ENCODE results near the gene CDKN2C. TPM values are rescaled to one million over a fixed set of nuclear protein-coding genes. Genes with fewer than 3 reads are reported as not detected.

CDKN2C gene
- total RNA-seq, 1 experiment from 2014 or later: not detected

GRCh38 chr1:50966991-50967390 is 3.1 kb upstream of the CDKN2C start (continued):
- no peak for TF ChIP-seq ZNF423 (CRISPR knock-in tag; IDR thresholded peaks at IDR 0.05)
- TF ChIP-seq STAT6 (CRISPR knock-in tag; conservative IDR thresholded peaks at IDR 0.05; ENCODE audit: low read depth): no peak
- no peak for TF ChIP-seq OVOL2 (CRISPR knock-in tag; IDR thresholded peaks at IDR 0.05; ENCODE audit: borderline replicate concordance)
- TF ChIP-seq NFE2L1 (CRISPR knock-in tag; IDR thresholded peaks at IDR 0.05): no peak
- TF ChIP-seq CDX4 (CRISPR knock-in tag; IDR thresholded peaks at IDR 0.05; ENCODE audit: borderline replicate concordance): no peak
- no peak for TF ChIP-seq ATF1 (CRISPR knock-in tag; IDR thresholded peaks at IDR 0.05)
- TF ChIP-seq ZBTB21 (CRISPR knock-in tag; IDR thresholded peaks at IDR 0.05; ENCODE audit: borderline replicate concordance): no peak
- TF ChIP-seq ZMAT4 (CRISPR knock-in tag; IDR thresholded peaks at IDR 0.05): no peak
- no peak for TF ChIP-seq ZSCAN18 (CRISPR knock-in tag; IDR thresholded peaks at IDR 0.05)

DNA sequence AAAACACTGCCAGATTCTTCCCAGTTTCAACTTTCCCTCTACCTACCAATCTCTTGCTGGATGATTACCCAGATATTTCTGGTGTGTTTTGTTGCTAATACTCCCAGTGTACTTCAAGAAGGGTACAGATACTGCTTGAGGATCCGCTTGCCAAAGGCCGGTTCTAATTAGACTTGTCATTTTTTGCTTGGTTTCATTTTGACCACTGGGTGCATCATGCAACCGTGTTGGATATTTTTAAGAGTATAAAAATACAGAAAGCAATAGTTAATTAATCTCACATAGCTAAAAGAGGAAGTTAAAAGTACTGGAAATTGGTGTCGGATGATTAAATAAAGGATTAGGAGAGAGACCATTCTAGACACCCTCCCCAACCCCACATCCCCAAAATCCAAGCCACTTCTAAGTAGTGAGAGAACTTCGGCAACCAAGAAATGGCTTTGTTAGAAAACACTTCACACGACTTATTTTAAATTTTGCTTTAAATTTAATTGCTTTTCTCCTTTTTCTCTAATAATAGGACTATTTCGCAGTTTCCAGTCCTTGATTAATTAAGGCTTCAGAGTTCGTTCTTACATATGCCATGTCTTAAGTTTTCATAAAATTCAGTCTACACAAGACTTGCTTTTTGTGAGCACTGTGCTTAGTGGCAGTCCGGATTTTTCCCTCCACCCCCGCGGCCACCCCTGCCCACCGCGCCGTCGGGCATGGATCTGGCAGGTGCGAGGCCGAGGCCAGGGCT is 2.5 kb upstream of the CDKN2C start:
- POLR2A ChIA-PET: interaction anchor here (0.6 kb wide), 1 partner anchor 45 kb away, joined by 5 read pairs; no protein-coding TSS in a partner anchor
- no peaks in the 10 kb centered on the region for H3K9me3 Mint-ChIP-seq
- DNase-seq (ENCODE audit: low spot score): no peak
- no peak for TF ChIP-seq ATF1 (CRISPR knock-in tag; IDR thresholded peaks at IDR 0.05)
- TF ChIP-seq SP1 (CRISPR knock-in tag; conservative IDR thresholded peaks at IDR 0.05): no peak
- no peak for TF ChIP-seq ZNF121 (CRISPR knock-in tag; IDR thresholded peaks at IDR 0.05)
- TF ChIP-seq AFF4 (CRISPR knock-in tag; IDR thresholded peaks at IDR 0.05; ENCODE audit: borderline replicate concordance): no peak
- TF ChIP-seq CTCF (IDR thresholded peaks at IDR 0.05): no peak
- no peak for TF ChIP-seq ZNF416 (CRISPR knock-in tag; IDR thresholded peaks at IDR 0.05)
- no peak for TF ChIP-seq RORB (CRISPR knock-in tag; IDR thresholded peaks at IDR 0.05)
- no peak for TF ChIP-seq STAT6 (CRISPR knock-in tag; conservative IDR thresholded peaks at IDR 0.05; ENCODE audit: low read depth)
- TF ChIP-seq, protein P1, sequence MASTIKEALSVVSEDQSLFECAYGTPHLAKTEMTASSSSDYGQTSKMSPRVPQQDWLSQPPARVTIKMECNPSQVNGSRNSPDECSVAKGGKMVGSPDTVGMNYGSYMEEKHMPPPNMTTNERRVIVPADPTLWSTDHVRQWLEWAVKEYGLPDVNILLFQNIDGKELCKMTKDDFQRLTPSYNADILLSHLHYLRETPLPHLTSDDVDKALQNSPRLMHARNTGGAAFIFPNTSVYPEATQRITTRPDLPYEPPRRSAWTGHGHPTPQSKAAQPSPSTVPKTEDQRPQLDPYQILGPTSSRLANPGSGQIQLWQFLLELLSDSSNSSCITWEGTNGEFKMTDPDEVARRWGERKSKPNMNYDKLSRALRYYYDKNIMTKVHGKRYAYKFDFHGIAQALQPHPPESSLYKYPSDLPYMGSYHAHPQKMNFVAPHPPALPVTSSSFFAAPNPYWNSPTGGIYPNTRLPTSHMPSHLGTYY (CRISPR knock-in tag; IDR thresholded peaks at IDR 0.05): no peak
- TF ChIP-seq PRRX2 (CRISPR knock-in tag; IDR thresholded peaks at IDR 0.05): no peak
- no peak for TF ChIP-seq ZNF671 (CRISPR knock-in tag; IDR thresholded peaks at IDR 0.05)

More for the DNA sequence above, 2.5 kb upstream of the CDKN2C start:
- Mint-ChIP-seq H3K4me1 (peaks cover 18% of the 10 kb centered on the region), H3K4me3 (peak overlapping the region; percentile 69), H3K27me3 (ENCODE audit: low read depth) (peaks cover 92% of the 10 kb centered on the region), H3K27ac (no peak overlapping the region), H3K36me3 (no peaks in the 10 kb centered on the region)
- no peak for ATAC-seq
- CTCF ChIA-PET: interaction anchor here (1.4 to 2.8 kb wide), 3 partner anchors 38 to 224 kb away, joined by 3 to 14 read pairs (median 9); no protein-coding TSS in a partner anchor
